ENCODE results near the gene GRIK2. TPM values are rescaled to one million over a fixed set of nuclear protein-coding genes. Genes with fewer than 3 reads are reported as not detected.

The GRIK2 gene
- total RNA-seq, 1 donor from 2014 or later: 1.8 TPM

GRCh38 chr6:101400326-101401135 is 7.0 kb downstream of the GRIK2 start:
- DNase-seq (ENCODE audit: low spot score): no peak

DNA sequence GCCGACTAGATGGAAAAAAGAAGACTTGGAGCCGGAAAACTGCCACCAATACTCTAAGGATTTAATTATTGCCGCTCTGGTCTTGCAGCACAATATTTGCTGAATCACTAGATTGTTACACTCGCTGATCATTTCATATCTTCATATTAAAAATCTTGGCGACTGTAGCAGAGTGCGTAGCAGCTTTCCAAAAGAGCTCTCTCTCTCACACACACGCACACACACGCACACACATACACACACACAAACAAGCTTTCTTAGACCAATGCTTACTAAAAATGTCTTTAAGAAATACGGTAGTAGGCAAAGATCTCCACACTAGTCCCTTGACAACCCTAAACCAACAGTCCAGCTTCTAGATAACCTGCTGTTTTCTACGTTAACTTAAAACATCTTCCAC is 7.7 kb downstream of the GRIK2 start:
- no peak for DNase-seq (ENCODE audit: low spot score)

DNA sequence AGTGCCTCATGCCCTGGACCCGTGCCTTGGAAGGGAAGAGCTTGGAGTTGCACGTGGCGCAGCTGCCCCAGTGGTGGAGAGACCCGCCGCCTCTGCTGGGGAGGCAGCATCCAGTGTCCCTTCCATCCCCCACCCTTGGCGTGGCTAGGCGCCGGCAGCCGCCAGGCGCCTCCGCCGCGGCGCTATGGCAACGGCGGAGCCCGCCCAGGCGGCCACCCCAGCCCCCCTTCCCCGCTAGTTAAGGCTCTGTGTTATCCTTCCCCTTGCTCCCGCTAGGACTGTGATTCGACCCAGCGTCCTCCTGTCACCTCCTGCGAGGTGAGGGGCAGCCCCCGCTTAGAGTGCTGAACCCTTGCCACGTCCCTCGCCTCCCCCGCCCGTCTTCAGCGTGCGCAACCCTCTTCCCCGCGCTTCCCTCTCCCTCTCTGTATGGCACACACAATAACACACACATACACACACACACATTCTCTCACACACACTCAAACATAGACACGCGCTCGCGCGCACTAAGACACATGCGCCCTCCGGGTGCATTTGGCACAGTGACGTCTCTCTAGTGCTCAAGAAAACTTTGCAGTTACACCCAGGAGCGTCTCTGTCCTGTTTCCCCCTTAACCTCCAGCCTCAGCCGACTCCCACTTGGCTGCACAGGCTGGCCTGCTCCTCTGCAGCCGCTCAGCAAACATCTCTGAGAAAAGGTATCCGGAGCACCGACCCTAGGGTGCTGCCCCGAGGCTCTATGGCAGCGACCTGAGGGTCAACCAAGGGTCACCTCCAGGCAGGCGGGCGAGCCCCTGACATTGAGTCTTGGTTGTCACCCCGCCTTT is 8.5 kb downstream of the GRIK2 start:
- DNase-seq (ENCODE audit: low spot score): no peak

GRCh38 chr6:101402622-101403031 is 9.1 kb downstream of the GRIK2 start:
- DNase-seq (ENCODE audit: low spot score): no peak

- DNase-seq (ENCODE audit: low spot score): no peak
Measured at GRCh38 chr6:101403216-101403945, 9.9 kb downstream of the GRIK2 start.

- no peak for DNase-seq (ENCODE audit: low spot score)
Measured at GRCh38 chr6:101404775-101405174, 11.3 kb downstream of the GRIK2 start.

DNA sequence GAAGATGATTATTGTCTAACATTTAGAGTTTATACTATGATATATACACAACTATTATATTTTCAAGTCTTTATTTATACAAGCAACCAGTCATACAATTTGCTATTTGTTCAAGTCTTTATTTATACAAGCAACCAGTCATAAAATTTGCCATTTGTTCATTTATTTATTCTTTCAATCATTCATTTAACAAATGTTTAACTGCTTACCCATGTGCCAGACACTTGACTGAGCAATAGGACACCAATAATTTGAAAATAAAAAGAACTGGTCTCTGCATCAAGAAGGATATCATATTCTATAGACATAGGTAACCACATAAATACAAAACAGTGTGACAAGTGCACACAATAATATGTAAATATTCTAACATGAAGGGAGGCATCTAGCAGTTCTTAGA is 20.3 kb downstream of the GRIK2 start:
- DNase-seq (ENCODE audit: low spot score): no peak

DNA sequence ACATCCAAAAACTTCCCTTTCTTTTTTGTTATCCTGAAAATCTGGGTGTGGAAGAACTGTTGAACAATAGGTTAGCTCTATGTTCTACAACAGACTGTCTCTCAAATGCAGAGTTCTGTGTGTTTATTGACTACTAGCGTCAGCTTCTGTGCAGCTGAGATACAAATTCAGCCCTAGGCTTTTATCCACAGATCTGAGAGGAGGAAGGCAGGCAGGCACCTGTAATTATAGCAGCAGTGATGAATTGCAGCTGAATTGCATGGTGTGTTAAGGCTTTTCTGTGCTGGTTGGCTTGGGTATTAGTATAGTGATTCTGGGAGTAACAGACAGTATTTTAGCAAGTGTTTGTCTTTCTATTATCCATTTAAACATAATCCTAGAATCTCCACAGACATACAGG is 24.4 kb downstream of the GRIK2 start:
- no peak for DNase-seq (ENCODE audit: low spot score)

DNA sequence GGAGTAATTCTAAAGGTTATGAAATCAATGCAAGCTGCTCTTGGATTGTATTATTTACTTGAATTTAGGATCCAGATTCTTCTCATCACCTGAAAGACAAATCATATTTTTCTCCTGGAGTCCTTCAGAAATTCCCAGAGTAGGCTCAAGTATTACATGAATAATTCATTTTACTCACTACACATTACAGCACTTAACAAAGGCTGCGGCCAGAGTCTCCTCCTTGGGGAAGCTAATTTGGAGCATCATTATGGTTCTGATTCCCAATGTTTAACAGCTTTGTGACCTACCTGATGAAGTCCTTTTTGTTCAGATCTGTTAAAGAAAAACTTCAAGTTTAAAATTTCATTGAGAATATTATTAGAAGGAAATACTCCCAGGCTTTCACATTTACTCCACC is 28.7 kb downstream of the GRIK2 start:
- DNase-seq (ENCODE audit: low spot score): no peak

GRCh38 chr6:101422811-101423210 is 29.3 kb downstream of the GRIK2 start:
- DNase-seq (ENCODE audit: low spot score): no peak

- no peak for DNase-seq (ENCODE audit: low spot score)
Measured at GRCh38 chr6:101429270-101429669, 35.8 kb downstream of the GRIK2 start.

DNA sequence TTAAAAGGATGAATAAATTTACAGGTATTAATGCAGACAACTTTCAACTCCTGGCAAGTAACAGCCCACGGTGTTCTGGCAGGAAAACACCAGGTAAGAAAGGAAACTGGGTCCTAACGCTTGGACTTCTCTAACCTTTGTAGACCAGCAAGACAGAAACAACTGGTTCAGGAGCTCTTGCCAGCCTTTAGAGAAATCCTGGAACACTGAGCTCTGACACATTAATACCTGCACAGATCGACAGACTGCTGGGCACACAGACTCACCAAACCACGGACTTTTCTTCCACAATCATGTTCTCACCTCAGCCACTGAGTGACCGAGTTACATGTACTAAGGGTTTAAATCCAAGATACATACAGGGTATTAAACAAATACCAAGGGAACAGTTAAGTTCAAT is 36.3 kb downstream of the GRIK2 start:
- DNase-seq (ENCODE audit: low spot score): no peak

GRCh38 chr6:101433141-101433540 is 39.6 kb downstream of the GRIK2 start:
- DNase-seq (ENCODE audit: low spot score): no peak

DNA sequence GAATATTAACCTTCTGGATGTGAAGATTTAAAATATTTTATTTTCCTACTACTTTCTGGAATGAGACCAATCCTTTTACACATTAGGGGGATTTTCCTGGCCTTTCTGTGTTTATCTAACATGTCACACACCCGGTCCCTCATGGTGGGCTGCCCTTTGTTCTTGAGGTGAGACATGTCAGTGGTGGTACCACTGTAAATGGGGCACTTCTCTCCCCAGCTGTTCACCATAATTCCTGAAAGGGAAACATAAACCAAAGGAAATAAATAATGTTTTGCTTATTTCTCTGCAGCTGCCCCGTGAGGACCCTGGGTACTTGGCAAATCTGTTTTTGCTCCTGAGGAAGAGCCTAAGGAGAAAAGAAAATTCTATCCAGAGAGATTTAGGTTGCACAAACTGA is 41.1 kb downstream of the GRIK2 start:
- no peak for DNase-seq (ENCODE audit: low spot score)

- no peak for DNase-seq (ENCODE audit: low spot score)
Measured at GRCh38 chr6:101435038-101435437, 41.5 kb downstream of the GRIK2 start.

DNA sequence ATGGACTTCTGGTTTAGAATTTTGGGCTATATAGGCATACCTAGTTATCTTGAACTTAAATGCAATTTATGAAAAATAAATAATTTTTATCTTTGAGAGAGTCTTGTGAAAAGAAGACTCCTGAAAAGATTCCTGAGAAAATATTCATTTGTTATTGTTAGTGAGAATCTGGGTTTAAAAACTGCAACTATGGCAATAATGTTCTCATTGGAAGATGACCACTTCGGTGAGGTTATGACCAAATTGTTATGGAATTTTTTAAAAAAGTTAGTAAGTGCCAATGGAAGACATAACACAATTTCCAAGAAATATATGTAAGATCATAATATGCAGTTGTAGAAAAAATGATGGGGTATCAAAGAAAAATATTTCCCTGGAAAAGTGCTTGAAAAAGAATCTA is 46.3 kb downstream of the GRIK2 start:
- no peak for DNase-seq (ENCODE audit: low spot score)

DNA sequence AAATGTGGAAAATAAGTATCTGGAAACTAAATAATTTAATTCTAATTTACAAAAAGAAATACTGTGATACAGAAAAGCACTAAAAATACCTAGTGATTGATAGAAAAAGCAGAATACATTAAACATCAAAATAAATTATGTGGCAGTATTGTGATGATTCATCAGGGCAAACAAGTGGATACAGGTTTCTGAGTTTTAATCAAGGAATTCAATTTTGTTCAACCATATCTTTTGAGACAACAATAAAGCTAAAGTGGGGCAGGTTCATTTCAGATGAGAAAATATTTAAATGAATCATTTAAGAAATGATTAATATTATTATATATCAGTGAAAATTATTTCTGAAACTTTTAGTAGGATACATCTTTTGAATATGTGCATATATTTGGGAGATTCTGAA is 49.8 kb downstream of the GRIK2 start:
- DNase-seq (ENCODE audit: low spot score): no peak

- DNase-seq (ENCODE audit: low spot score): no peak
Measured at GRCh38 chr6:101444717-101445116, 51.2 kb downstream of the GRIK2 start.

DNA sequence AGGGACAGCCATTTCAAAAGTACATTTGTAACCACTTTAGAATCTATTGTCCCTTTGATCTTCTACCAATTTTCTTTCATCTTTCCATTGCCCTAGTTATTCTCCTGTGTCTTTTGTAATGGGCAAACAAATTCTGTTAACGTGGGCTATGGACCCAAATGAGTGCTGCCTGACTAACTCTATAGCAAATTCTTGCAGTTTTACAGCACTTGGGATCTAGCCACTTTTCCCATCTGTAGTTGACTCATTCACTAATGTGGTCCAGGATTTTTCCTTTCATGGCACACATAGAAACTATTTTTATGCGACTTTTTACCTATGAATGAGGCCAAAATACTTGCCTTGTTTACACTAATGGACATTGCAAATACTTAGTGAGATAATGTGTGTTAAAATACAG is 52.0 kb downstream of the GRIK2 start:
- no peak for DNase-seq (ENCODE audit: low spot score)

- DNase-seq (ENCODE audit: low spot score): no peak
Measured at GRCh38 chr6:101450901-101451300, 57.4 kb downstream of the GRIK2 start.

- no peak for DNase-seq (ENCODE audit: low spot score)
Measured at GRCh38 chr6:101451981-101452380, 58.5 kb downstream of the GRIK2 start.

GRCh38 chr6:101453221-101453620 is 59.7 kb downstream of the GRIK2 start:
- no peak for DNase-seq (ENCODE audit: low spot score)

All from ureter (tissue), 1 donor.